Fibroblast of villous mesenchyme (primary cell): ENCODE measurements around the gene MYO16. TPM values are rescaled to one million over a fixed set of nuclear protein-coding genes. Genes with fewer than 3 reads are reported as not detected.
"Not testable (repeated sequence)": the region's sequence is repeated elsewhere in the genome, so short reads cannot be mapped to it uniquely, and the experiment has no call there.

Experiments
- DNase-seq: peaks from one replicate; pipeline ENCODE4 v3.0.0-alpha.2; 2010; ENCODE audit warnings: low read depth
- H3K4me3 ChIP-seq: 2 replicates; pipeline ENCODE4 v1.5.1; 2011; ENCODE audit warnings: low read depth, mild to moderate bottlenecking, low read length
- CTCF ChIP-seq: IDR thresholded peaks from 2 replicates; pipeline ENCODE4 v1.5.1; 2012; ENCODE audit warnings: low read depth, mild to moderate bottlenecking, low read length; ENCODE audit not compliant: insufficient read depth
- total RNA-seq: library from RNA; depleted of rRNA; stranded (reverse); fragments of >200 nt; gene quantifications from 2 replicates; pipeline ENCODE4 v1.2.3, GENCODE V29; 2012

MYO16 gene
- total RNA-seq, 1 donor: 0.86 TPM

GRCh38 chr13:109209526-109209925, 580.1 kb downstream of the MYO16 start:
- H3K4me3 ChIP-seq: no peak overlapping the region
- no peak for DNase-seq
- no peak for TF ChIP-seq CTCF

GRCh38 chr13:109211616-109212015, 582.2 kb downstream of the MYO16 start:
- no peak overlapping the region for H3K4me3 ChIP-seq
- DNase-seq: peak; percentile 30
- TF ChIP-seq CTCF: no peak

- H3K4me3 ChIP-seq: no peak overlapping the region
- DNase-seq: no peak
- no peak for TF ChIP-seq CTCF
Measured at GRCh38 chr13:109212650-109213049, 583.2 kb downstream of the MYO16 start.

GRCh38 chr13:109213714-109214113, 584.3 kb downstream of the MYO16 start:
- H3K4me3 ChIP-seq: no peak overlapping the region
- TF ChIP-seq CTCF: no peak
- no peak for DNase-seq

- no peak for TF ChIP-seq CTCF
- no peak for DNase-seq
- H3K4me3 ChIP-seq: no peak overlapping the region
Measured at GRCh38 chr13:109214393-109214792, 585.0 kb downstream of the MYO16 start.

GRCh38 chr13:109215377-109215776, 586.0 kb downstream of the MYO16 start:
- TF ChIP-seq CTCF: no peak
- DNase-seq: no peak
- H3K4me3 ChIP-seq: no peak overlapping the region

GRCh38 chr13:109217510-109217909, 588.1 kb downstream of the MYO16 start:
- DNase-seq, H3K4me3 ChIP-seq: not testable (repeated sequence)
